Osteocyte (in vitro differentiated cells): ENCODE data around the gene ATG14. TPM values are rescaled to one million over a fixed set of nuclear protein-coding genes. Genes with fewer than 3 reads are reported as not detected.
A peak's percentile ranks its signal among the peaks of the same experiment; 100 is the strongest.

ENCODE experiments used
- DNase-seq: peaks from one replicate; pipeline ENCODE4 v3.0.0; 2021; ENCODE audit warnings: mixed read lengths; ENCODE audit not compliant: unreplicated experiment; ENCODE audit errors: extremely low spot score
- H3K27ac Mint-ChIP-seq: one replicate; pipeline ENCODE4 v1.8.0; 2021; ENCODE audit warnings: mild to moderate bottlenecking, mixed read lengths; ENCODE audit not compliant: unreplicated experiment
- H3K27me3 Mint-ChIP-seq: one replicate; pipeline ENCODE4 v1.8.0; 2021; ENCODE audit warnings: mixed read lengths; ENCODE audit not compliant: unreplicated experiment
- H3K36me3 Mint-ChIP-seq: one replicate; pipeline ENCODE4 v1.8.0; 2021; ENCODE audit warnings: mixed read lengths; ENCODE audit not compliant: unreplicated experiment
- H3K4me1 Mint-ChIP-seq: one replicate; pipeline ENCODE4 v1.8.0; 2021; ENCODE audit warnings: mixed read lengths; ENCODE audit not compliant: unreplicated experiment
- H3K4me3 Mint-ChIP-seq: one replicate; pipeline ENCODE4 v1.8.0; 2021; ENCODE audit warnings: mild to moderate bottlenecking, moderate library complexity, mixed read lengths; ENCODE audit not compliant: unreplicated experiment
- H3K9me3 Mint-ChIP-seq: one replicate; pipeline ENCODE4 v1.8.0; 2021; ENCODE audit warnings: mixed read lengths; ENCODE audit not compliant: unreplicated experiment
- CTCF ChIP-seq: fragments of 200-600 bp; sonication (generic); IDR thresholded peaks from 2 replicates; pipeline ENCODE4 v1.5.0; 2021; ENCODE audit warnings: antibody characterized with exemption, mild to moderate bottlenecking, moderate library complexity
- total RNA-seq: library from RNA; stranded (reverse); gene quantifications from 2 replicates; pipeline ENCODE4 v1.2.1, GENCODE V29; 2021

ATG14 gene
- total RNA-seq, 1 donor from 2014 or later = 13.8 TPM

GRCh38 chr14:55353686-55354467 lies 57.8 kb downstream of the ATG14 start:
- DNase-seq = peak; percentile 48
- no peaks in the 10 kb centered on the region for H3K9me3 Mint-ChIP-seq
- no peaks in the 10 kb centered on the region for H3K27me3 Mint-ChIP-seq
- H3K4me1 Mint-ChIP-seq = no peaks in the 10 kb centered on the region
- H3K36me3 Mint-ChIP-seq = peaks cover 11% of the 10 kb centered on the region
- H3K4me3 Mint-ChIP-seq = no peak overlapping the region
- no peak for TF ChIP-seq CTCF
- no peak overlapping the region for H3K27ac Mint-ChIP-seq

GRCh38 chr14:55352201-55352600 lies 59.4 kb downstream of the ATG14 start:
- Mint-ChIP-seq H3K36me3 (peaks cover 11% of the 10 kb centered on the region), H3K9me3 (no peaks in the 10 kb centered on the region), H3K27ac (no peak overlapping the region), H3K4me3 (no peak overlapping the region), H3K4me1 (no peaks in the 10 kb centered on the region), H3K27me3 (no peaks in the 10 kb centered on the region)
- TF ChIP-seq CTCF = no peak
- peak; percentile 54 for DNase-seq

GRCh38 chr14:55351111-55351510 lies 60.5 kb downstream of the ATG14 start:
- H3K9me3 Mint-ChIP-seq = no peaks in the 10 kb centered on the region
- H3K27me3 Mint-ChIP-seq = no peaks in the 10 kb centered on the region
- no peak for TF ChIP-seq CTCF
- H3K4me1 Mint-ChIP-seq = no peaks in the 10 kb centered on the region
- H3K36me3 Mint-ChIP-seq = peaks cover 11% of the 10 kb centered on the region
- H3K27ac Mint-ChIP-seq = no peak overlapping the region
- no peak overlapping the region for H3K4me3 Mint-ChIP-seq
- DNase-seq = peak; percentile 65

GRCh38 chr14:55350461-55350860 lies 61.2 kb downstream of the ATG14 start:
- Mint-ChIP-seq H3K27ac (no peak overlapping the region), H3K27me3 (no peaks in the 10 kb centered on the region), H3K36me3 (peaks cover 11% of the 10 kb centered on the region), H3K4me3 (no peak overlapping the region), H3K4me1 (no peaks in the 10 kb centered on the region), H3K9me3 (no peaks in the 10 kb centered on the region)
- no peak for TF ChIP-seq CTCF
- DNase-seq = peak; percentile 8

GRCh38 chr14:55349565-55349964 lies 62.1 kb downstream of the ATG14 start:
- no peak overlapping the region for H3K27ac Mint-ChIP-seq
- peaks cover 2% of the 10 kb centered on the region for H3K4me1 Mint-ChIP-seq
- DNase-seq = peak; percentile 49
- H3K4me3 Mint-ChIP-seq = no peak overlapping the region
- H3K36me3 Mint-ChIP-seq = peaks cover 11% of the 10 kb centered on the region
- no peaks in the 10 kb centered on the region for H3K27me3 Mint-ChIP-seq
- H3K9me3 Mint-ChIP-seq = no peaks in the 10 kb centered on the region
- TF ChIP-seq CTCF = no peak
